ENCODE measurements around the gene HMGXB3. TPM values are rescaled to one million over a fixed set of nuclear protein-coding genes. Genes with fewer than 3 reads are reported as not detected.

The HMGXB3 gene
- total and polyA plus RNA-seq, 2 of the 13 experiments (the other 11 are each of a cell fraction or from before 2014, with no cell fraction given): 18.8 to 23.8 TPM

GRCh38 chr5:150001660-150002486, 1.3 kb downstream of the HMGXB3 start (continued):
- TF ChIP-seq, protein P1, sequence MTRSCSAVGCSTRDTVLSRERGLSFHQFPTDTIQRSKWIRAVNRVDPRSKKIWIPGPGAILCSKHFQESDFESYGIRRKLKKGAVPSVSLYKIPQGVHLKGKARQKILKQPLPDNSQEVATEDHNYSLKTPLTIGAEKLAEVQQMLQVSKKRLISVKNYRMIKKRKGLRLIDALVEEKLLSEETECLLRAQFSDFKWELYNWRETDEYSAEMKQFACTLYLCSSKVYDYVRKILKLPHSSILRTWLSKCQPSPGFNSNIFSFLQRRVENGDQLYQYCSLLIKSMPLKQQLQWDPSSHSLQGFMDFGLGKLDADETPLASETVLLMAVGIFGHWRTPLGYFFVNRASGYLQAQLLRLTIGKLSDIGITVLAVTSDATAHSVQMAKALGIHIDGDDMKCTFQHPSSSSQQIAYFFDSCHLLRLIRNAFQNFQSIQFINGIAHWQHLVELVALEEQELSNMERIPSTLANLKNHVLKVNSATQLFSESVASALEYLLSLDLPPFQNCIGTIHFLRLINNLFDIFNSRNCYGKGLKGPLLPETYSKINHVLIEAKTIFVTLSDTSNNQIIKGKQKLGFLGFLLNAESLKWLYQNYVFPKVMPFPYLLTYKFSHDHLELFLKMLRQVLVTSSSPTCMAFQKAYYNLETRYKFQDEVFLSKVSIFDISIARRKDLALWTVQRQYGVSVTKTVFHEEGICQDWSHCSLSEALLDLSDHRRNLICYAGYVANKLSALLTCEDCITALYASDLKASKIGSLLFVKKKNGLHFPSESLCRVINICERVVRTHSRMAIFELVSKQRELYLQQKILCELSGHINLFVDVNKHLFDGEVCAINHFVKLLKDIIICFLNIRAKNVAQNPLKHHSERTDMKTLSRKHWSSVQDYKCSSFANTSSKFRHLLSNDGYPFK (CRISPR knock-in tag; IDR thresholded peaks at IDR 0.05; ENCODE audit: borderline replicate concordance): no peak
- TF ChIP-seq ZNF317 (CRISPR knock-in tag; IDR thresholded peaks at IDR 0.05): 0 out of 2 replicates have a peak, but pooled peaks have one; percentile 12
- TF ChIP-seq, protein P2, sequence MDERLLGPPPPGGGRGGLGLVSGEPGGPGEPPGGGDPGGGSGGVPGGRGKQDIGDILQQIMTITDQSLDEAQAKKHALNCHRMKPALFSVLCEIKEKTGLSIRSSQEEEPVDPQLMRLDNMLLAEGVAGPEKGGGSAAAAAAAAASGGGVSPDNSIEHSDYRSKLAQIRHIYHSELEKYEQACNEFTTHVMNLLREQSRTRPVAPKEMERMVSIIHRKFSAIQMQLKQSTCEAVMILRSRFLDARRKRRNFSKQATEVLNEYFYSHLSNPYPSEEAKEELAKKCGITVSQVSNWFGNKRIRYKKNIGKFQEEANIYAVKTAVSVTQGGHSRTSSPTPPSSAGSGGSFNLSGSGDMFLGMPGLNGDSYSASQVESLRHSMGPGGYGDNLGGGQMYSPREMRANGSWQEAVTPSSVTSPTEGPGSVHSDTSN (CRISPR knock-in tag; IDR thresholded peaks at IDR 0.05): no peak
- TF ChIP-seq GATAD2A (CRISPR knock-in tag; IDR thresholded peaks at IDR 0.05): 0 out of 2 replicates have a peak, but pooled peaks have one; percentile 11
- TF ChIP-seq ZBTB44 (CRISPR knock-in tag; IDR thresholded peaks at IDR 0.05): no peak
- TF ChIP-seq RELA (CRISPR knock-in tag; IDR thresholded peaks at IDR 0.05): no peak
- 0 out of 2 replicates have a peak, but pooled peaks have one; percentile 26 for TF ChIP-seq HOXA3 (CRISPR knock-in tag; IDR thresholded peaks at IDR 0.05)
- TF ChIP-seq, protein P3, sequence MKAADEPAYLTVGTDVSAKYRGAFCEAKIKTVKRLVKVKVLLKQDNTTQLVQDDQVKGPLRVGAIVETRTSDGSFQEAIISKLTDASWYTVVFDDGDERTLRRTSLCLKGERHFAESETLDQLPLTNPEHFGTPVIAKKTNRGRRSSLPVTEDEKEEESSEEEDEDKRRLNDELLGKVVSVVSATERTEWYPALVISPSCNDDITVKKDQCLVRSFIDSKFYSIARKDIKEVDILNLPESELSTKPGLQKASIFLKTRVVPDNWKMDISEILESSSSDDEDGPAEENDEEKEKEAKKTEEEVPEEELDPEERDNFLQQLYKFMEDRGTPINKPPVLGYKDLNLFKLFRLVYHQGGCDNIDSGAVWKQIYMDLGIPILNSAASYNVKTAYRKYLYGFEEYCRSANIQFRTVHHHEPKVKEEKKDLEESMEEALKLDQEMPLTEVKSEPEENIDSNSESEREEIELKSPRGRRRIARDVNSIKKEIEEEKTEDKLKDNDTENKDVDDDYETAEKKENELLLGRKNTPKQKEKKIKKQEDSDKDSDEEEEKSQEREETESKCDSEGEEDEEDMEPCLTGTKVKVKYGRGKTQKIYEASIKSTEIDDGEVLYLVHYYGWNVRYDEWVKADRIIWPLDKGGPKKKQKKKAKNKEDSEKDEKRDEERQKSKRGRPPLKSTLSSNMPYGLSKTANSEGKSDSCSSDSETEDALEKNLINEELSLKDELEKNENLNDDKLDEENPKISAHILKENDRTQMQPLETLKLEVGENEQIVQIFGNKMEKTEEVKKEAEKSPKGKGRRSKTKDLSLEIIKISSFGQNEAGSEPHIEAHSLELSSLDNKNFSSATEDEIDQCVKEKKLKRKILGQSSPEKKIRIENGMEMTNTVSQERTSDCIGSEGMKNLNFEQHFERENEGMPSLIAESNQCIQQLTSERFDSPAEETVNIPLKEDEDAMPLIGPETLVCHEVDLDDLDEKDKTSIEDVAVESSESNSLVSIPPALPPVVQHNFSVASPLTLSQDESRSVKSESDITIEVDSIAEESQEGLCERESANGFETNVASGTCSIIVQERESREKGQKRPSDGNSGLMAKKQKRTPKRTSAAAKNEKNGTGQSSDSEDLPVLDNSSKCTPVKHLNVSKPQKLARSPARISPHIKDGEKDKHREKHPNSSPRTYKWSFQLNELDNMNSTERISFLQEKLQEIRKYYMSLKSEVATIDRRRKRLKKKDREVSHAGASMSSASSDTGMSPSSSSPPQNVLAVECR (CRISPR knock-in tag; IDR thresholded peaks at IDR 0.05; ENCODE audit: borderline replicate concordance): 0 out of 2 replicates have a peak, but pooled peaks have one; percentile 36
- no peak for TF ChIP-seq PHF8 (CRISPR knock-in tag; IDR thresholded peaks at IDR 0.05)
- peak; percentile 60 for TF ChIP-seq SAP130 (CRISPR knock-in tag; IDR thresholded peaks at IDR 0.05; ENCODE audit: low read depth)
- TF ChIP-seq, protein P4, sequence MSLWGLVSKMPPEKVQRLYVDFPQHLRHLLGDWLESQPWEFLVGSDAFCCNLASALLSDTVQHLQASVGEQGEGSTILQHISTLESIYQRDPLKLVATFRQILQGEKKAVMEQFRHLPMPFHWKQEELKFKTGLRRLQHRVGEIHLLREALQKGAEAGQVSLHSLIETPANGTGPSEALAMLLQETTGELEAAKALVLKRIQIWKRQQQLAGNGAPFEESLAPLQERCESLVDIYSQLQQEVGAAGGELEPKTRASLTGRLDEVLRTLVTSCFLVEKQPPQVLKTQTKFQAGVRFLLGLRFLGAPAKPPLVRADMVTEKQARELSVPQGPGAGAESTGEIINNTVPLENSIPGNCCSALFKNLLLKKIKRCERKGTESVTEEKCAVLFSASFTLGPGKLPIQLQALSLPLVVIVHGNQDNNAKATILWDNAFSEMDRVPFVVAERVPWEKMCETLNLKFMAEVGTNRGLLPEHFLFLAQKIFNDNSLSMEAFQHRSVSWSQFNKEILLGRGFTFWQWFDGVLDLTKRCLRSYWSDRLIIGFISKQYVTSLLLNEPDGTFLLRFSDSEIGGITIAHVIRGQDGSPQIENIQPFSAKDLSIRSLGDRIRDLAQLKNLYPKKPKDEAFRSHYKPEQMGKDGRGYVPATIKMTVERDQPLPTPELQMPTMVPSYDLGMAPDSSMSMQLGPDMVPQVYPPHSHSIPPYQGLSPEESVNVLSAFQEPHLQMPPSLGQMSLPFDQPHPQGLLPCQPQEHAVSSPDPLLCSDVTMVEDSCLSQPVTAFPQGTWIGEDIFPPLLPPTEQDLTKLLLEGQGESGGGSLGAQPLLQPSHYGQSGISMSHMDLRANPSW (CRISPR knock-in tag; IDR thresholded peaks at IDR 0.05; ENCODE audit: borderline replicate concordance): no peak
- no peak for TF ChIP-seq ZNF468 (CRISPR knock-in tag; IDR thresholded peaks at IDR 0.05)
- TF ChIP-seq MXI1 (IDR thresholded peaks at IDR 0.05; ENCODE audit: borderline replicate concordance, low read depth, low read length): no peak
- TF ChIP-seq ZBTB7B (CRISPR knock-in tag; IDR thresholded peaks at IDR 0.05): no peak
- no peak for TF ChIP-seq KLF15 (CRISPR knock-in tag; IDR thresholded peaks at IDR 0.05; ENCODE audit: borderline replicate concordance)
